NCI-H1048 (cell line): ENCODE results near the gene C16orf90.
A peak's percentile ranks its signal among the peaks of the same experiment; 100 is the strongest.
"Not testable (repeated sequence)": the region's sequence is repeated elsewhere in the genome, so short reads cannot be mapped to it uniquely, and the experiment has no call there.

ENCODE experiments used
- DNase-seq: peaks from one replicate; lab custom pipeline; 2025; lab: John Stamatoyannopoulos, UW

Gene C16orf90

DNA sequence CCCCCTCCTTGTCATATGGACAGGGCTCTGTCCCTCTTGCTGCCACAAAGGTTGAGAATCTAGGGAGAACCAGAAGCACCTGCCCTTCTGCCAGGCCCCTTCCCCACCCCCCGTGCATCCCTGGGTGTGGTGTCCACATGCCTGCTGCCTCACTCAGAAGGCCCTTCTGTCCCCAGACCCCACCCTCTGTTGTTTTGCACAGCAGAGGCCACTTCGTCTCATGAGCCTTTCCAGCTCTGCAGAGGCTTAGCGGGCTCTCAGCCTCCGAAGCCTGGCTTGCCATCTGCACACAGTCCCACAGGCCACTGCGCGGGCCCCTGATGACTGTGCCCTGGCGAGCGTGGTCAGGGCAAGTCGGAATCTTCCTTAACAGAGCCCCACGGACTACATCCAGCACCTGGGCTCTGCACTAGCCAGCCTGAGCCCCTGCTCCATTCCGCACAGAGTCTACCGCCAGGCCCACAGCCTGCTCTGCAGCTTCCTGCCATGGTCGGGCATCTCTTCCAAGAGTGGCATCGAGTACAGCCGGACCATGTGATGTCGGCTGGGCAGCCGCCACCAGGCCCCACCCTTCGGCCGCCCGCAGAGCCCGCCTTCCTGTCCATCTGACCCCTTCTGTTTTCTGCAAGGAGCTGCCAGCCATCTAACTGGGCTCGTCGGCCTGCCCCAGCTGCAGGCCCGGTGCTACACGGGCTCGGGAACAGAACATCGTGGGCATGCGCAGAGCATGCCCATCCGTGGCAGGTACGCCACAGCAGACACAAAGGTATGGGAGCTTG is 10.8 kb downstream of the C16orf90 start:
- DNase-seq: no peak

DNA sequence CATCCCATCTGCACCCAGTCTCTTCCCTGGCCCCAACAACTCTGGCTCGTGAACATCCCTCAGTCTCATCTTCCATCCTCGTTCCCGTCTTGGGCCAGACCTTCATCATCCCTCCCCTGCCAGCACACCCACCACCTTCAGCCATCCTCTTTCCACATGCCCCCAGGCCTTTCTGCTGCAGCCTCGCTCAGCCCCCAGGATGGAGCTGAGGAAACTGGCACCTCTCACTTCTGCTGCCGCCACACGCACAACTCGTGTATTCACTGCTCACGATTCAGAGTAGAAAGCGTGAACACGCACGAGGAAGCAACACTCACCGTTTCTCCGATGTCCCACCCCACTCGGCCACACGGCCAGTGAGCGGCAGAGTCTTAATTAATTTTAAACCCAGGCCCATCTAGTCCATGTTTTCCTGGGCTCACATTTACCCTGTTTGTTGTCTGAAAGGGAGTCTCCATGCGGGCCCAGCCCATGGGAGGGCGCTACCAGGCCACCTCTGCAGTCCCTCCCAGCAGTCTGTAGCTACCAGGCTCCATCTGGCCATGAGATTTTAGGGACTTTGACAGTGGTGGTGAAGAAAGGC is 12.5 kb downstream of the C16orf90 start:
- no peak for DNase-seq

DNA sequence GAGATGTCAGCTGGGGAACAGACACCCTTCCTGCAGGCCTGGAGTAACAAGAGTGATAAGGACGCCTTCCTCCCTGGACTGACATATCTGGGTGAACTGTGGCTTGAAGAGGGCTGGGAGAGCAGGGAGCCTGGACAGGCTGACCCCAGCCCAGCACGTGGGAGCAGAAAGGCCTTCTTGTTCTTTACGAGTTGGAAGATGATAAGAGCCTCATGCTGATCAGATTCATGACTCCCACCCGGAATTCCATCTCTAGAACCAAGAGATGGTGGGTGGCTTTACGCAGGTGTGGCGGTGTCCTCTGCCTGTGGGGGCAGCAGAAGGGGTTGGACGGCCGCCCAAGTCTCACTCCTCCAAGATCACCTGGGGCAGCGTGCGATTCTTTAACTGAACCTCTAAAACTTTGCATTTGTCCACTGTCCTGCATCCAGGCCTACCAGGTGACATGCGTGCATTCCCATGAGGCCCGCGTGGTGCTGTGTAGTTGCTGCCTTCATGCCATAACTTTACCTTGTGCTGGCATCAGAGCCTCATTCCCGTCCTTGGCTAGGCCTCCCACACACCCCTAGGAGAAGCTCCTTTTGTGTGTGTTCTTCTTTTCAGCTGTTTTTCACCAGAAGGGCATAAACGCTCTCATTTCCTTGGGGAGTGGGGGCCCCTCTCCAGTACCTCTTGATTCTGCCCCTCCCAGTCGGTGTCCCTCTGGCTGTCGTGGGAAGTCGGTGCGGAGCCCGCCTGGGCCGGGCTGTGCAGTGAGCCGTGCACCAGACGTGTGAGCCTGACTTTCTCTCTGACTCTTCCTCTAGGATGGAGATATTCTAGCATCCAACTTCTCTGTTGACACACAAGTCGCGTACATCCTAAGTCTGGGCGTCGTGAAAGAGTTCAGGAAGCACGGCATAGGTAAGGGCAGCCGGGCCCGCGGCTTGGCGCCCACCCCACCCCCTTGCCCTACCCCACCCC is 13.3 kb downstream of the C16orf90 start:
- no peak for DNase-seq

DNA sequence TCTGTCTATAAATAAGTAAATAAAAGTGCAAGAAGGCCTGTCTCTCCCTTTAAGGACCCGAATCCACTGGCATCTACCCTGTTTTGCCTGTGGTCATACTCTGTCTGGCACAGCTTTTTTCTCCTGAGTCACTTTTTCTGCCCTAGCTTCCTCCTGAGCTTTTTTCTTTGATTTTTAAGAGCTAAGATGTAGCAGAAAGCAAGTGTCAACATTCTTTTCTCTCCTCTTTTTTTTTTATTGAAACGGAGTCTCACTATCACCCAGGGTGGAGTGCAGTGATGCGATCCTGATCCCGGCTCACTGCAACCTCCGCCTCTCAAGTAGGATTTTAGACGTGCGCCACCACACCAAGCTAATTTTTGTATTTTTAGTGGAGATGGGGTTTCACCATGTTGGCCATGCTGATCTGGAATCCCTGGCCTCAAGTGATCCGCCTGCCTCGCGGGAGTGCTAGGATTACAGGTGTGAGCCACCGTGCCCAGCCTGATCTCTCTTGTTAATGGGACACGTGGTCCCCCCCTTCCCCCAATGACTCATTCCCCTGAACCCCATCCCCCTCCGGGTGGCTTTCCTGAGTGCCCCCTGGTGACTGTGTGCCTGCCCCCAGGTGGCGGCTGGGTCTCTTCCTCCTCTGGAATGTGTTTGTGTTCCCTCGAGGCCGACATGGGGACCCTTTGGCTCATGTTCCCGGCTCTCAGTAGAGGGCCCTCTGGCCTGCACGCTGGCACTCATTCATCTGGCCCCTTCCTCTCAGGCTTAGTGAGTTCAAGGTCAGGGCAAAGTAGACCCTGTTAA is 14.2 kb downstream of the C16orf90 start:
- no peak for DNase-seq

DNA sequence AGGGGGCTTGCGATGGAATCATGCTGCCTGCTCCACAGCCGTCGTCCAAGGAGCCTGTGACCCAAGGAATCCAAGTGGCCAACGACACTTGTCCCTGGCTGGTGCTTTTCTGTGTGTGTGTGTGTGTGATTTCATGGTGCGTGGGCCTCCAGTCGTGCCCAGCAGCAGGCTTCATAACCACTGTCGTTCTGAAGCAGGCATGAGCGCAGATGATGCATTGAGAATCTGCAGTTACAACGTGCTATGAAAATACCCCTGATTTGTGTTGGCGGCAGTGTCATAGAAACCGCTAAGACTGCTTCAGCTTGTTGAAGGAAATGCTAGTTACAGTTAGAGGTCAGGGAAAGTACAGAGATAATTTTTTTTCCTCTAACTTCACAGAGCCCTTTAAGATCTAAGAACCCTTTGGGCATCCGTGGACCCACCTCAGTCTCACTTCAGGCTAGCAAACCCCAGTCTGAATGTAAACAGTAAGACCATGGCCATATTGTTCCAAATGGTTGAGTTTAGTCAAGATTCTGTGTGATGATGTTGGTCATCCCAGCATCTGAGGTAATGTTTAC is 15.6 kb downstream of the C16orf90 start:
- no peak for DNase-seq

DNA sequence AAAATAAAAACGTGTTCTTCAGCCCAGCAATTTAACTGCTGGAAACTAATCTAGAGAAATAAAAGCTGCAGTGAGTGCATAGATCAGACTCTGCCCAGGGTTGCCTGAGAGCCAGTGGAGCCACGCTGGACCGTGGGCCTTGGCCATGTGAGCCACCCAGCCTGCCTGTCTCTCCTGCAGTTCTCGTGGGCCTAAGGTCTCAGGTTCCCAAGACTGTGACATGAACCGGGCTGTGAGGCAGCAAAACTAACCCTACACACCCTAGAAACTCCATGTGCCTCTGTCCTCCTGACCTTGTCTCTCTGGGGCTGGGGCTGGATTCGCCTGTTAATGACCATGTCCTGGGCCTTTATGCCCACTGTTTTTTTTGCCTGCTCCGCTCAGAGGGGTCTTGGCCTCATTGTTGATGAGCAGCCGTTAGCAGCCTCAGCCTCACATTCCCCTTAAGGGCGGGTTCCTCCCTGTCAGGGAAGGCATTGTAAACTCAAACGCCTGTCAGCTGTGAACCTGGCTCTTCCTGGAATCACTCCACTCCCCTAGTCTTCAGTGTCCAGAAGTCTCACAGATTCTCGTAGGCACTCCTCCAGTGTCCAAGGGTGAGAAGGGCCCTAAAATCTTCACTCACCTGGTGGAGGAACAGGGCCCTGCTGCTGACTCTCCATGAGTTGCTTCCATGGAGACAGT is 16.9 kb downstream of the C16orf90 start:
- no peak for DNase-seq

DNA sequence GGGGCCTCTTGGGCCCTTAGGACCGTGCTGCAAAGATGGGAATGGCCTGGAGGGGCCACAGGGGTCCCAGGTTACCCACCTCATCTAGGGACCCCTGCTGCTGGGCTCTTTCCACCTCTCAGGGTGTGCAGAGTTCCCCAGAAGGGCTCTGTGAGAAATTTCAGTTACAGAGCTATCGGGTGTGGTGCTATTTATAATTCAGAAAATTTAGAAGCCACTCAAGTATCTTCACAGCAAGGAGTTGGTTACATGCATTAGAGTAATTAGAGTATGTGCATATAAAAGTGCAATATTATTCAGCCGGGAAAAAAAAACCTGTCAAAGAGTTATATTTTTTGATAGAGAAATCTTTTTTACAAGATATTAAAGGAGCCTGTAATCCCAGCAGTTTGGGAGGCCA is 18.9 kb downstream of the C16orf90 start:
- DNase-seq: no peak

DNA sequence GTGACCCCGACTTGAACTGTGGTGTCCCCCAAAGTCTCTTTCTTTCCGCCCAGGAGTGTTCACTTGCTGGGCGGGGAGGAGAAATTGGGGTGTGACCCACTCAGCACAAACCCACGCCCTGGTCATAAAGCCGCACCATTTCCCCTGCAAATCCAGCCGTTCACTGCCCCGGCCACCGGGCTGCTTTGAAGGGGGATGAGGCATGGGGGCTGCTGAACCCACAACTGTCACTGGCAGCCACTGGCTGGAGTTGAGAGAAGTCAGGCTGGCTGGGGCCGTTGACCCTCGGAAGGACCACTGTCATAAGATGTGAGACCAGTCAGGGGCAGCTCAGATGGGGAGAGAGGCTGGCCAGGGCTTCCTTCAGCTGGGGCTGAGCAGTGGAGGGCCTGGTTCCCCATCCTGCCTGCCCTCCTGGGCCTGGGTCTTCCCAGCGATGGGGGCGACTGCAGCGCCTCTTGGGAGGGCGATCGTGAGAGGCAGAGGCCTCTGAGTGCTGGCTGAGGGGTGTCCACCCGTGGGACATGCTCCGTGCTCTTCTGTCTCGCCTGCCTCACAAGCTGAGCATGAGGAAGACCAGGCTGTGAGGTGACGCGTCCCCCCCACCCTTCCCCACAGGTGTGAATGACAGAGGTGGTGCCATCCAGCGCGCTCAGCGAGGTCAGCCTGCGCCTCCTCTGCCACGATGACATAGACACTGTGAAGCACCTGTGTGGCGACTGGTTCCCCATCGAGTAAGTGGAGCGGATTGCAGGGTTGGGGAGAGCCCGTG is 19.5 kb downstream of the C16orf90 start:
- no peak for DNase-seq

DNA sequence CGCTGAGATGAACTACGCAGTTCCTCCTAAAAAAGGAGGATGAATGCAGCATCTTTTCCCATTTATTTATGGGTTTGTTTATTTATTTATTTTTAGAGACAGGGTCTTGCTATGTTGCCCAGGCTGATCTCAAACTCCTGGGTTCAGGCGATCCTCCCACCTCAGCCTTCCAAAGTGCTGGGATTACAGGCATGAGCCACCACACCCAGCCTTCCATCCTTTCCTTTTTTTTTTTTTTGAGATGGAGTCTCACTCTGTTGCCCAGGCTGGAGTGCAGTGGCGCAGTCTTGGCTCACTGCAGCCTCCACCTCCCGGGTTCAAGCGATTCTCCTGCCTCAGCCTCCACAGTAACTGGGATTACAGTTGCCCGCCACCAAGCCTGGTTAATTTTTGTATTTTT is 20.4 kb downstream of the C16orf90 start:
- DNase-seq: not testable (repeated sequence)

DNA sequence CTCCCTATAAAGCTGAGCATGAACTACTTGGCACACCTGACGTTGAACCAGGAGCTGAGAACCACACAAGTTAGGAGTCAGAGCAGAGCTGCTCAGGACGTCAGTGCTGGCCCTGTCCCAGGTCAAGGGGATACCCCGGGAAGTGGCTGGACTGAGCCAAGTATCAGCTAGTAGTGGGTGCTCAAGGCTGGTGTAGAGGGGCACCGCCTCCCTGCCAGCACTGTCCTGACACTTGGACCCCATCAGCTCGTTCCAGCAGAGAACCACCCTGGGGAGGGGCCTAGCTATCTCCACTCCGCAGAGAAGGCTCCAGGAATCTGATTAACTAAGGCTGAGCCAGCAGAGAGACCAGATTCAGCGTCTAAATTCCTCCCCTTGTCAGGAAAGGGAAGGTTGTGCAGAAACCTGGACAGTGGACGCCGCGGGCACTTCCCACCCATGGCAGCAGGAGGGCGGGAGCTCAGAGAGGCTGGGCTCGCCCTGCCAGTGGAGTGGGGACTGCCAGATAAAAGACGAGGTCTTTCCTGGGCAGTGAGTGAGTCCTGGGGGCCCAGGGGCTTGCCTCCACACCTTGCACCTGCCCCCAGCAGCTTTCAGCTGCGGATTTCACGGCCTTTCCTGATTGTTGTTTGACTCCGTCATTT is 21.0 kb downstream of the C16orf90 start:
- DNase-seq: no peak

DNA sequence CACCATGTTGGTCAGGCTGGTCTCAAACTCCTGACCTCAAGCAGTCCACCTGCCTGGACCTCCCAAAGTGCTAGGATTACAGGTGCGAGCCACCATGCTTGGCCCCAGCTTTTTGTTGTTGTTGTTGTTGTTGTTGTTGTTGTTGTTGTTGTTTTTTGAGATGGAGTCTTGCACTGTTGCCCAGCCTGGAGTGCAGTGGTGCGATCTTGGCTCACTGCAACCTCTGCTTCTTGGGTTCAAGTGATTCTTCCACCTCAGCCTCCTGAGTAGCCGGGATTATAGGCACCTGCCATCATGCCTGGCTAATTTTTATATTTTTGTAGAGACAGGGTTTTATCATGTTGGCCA is 21.7 kb downstream of the C16orf90 start:
- not testable (repeated sequence) for DNase-seq

DNA sequence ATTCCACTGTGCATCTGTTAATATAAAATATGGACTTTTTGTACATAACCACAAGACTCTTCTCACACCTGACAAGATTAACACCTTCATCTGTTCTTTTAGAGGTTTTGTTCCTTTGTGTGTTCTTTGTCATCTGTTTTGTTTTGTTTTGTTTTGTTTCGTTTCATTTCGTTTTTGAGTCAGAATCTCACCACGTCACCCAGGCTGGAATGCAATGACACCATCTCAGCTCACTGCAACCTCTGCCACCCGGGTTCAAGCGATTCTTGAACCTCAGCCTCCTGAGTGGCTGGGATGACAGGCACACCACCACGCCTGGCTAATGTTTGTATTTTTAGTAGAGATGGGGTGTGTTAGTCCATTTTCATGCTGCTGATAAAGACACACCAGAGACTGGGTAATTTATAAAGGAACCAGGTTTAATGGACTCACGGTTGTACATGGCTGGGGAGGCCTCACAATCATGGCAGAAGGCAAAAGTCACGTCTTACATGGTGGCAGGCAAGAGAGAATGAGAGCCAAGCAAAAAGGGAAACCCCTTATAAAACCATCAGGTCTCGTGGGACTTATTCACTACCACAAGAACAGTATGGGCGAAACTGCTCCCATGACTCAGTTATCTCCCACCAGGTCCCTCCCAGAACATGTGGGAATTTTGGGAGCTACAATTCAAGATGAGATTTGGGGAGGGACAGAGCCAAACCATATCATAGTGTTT is 22.3 kb downstream of the C16orf90 start:
- DNase-seq: no peak

DNA sequence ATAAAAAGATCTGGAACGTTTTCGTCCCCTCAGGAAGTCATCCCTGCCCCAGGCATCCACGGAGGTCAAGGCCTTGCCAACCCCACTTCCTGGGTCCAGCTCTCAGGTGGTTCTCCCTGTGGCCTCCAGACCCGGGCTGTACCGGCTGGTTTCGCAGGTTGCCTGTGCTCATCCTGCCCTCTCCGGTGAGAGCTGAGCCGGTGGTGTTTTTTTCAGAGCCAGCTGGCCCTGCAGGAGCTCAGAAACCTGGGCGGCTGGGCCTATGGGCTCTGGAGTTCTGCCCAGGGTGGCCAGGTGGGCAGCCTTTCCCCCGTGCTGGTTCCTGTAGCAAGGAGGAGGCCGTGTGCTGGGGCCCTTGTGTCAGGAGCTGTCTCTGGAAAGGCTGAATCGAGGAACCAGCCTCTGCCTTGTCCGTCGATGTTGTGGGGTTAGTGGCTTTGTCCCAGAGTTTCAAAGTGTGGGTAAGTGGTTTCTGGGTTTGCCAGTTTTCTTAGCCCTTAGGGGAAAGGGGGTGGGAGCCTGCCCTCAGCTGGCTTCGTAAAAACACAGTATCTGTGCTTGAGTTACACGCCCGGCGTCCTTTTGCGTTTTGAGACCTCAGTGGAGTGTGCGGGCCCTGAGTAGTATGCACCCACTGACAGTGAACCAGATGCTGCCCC is 23.6 kb downstream of the C16orf90 start:
- DNase-seq: no peak

DNA sequence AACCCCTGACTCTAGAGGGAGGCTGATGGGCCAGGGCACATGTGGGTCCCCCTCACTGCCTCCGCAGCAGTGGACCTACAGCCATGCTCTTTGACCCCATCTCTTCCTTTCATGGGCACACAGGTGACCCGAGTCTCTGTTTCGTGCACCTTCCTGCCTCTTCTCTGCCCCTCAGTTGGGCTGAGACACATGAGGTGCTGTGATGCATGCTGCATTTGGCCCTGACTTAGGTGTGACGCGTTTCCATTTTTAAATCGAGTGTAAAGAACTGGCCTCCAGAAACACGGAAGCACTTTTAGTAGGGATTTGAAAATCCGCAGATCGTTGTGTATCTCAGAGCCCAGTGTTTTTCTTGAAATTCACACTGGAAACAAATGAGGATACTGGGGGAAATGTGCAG is 24.6 kb downstream of the C16orf90 start:
- no peak for DNase-seq

DNA sequence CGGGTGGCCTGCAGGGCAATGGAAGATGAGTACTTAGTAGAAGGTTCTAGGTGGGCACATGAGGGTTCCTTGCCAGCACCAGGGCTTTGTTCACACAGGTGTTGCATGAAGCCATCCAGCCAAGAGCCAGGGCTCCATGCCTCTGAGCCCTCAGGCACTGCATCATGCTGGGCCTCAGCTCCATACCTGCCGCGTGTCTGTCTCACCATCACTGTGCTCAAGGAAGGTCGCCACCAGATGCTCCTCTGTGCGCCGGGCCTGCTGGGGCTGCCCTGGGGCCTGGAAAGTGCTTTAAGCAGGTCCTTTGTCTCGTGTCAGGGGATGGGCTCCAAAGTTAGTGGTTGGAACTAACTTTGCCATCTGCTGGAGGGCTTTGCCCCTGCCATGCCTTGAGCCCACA is 25.6 kb downstream of the C16orf90 start:
- no peak for DNase-seq

DNA sequence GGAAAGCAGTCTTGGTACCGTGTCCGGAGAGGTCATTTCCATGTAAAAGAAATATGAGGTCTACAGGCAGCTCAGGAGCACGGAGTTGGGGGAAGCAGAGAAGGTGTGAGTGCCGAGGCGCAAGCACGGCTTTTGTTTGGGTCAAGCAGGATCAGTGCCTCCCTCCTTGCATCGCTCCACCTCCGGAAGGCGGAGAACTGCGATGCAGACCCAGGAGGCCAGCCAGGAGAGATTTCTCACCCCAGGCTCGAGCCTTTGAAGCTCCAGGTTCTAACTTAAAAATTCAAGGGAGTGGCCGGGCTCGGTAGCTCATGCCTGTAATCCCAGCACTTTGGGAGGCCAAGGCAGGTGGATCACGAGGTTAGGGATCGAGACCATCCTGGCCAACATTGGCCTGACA is 26.8 kb downstream of the C16orf90 start:
- no peak for DNase-seq

DNA sequence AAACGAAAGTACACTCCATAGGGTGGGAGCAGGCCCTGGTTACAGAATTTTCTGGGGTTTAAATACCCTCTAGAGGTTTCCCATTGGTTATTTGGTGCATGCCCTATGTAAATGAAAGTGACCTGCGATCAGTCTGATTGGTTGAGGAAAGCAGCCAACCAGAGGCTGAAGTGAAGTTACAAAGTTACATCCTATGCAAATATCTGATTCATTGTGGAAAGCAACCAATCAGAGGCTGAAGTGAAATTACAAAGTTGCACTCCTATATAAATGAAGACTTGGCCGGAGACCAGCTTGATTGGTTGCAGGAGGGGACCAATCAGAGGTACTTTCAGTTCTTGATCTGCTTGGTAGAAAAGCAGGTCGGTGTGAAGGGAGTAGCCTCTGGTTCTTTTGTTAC is 27.4 kb downstream of the C16orf90 start:
- peak; percentile 49 for DNase-seq

DNA sequence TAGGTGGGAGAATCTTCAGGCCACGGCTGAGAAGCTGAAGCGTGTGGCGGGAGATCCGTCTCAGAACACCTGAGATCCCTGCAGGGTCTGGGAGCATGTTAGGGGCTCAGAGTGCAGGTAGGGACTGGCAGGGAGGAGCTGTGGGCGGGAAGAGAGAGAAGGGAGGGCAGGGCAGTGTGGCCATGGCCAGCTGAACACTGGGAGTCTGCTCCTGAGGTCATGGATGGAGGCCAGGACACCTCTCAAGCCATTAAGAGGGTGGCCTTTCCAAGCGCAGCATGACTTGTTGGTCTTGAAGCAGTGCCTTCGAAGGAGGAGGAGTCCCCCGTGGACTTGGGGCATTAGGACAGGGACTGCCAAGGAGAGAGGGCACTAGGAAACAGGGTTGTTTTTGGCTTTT is 28.1 kb downstream of the C16orf90 start:
- no peak for DNase-seq
